Skin epidermis (tissue), 12 donors: ENCODE data around the gene DNAH10.
"Not testable (repeated sequence)": the region's sequence is repeated elsewhere in the genome, so short reads cannot be mapped to it uniquely, and the experiment has no call there.

ENCODE experiments used
- H3K27ac ChIP-seq, 21 experiments: fragments of 200-600 bp; sonication (generic) in 11 of 21; one replicate each; pipeline ENCODE4 v1.5.0; 2020; ENCODE audit warnings: mild to moderate bottlenecking in 3 of 21, inconsistent platforms in 2 of 21, moderate library complexity in 2 of 21
- H3K4me3 ChIP-seq, 7 experiments: fragments of 200-600 bp; sonication (generic) in 2 of 7; one replicate each; pipeline ENCODE4 v1.5.0; 2020; ENCODE audit warnings: inconsistent platforms in 2 of 7, mild to moderate bottlenecking in 2 of 7, moderate library complexity in 1 of 7

DNAH10 gene

GRCh38 chr12:123898673-123899072 lies 136.6 kb downstream of the DNAH10 start:
- no peak overlapping the region for H3K27ac ChIP-seq
- no peak overlapping the region for H3K4me3 ChIP-seq

- no peak overlapping the region for H3K27ac ChIP-seq
- no peak overlapping the region for H3K4me3 ChIP-seq
Observed at GRCh38 chr12:123899368-123899767, 137.3 kb downstream of the DNAH10 start.

GRCh38 chr12:123900871-123901376 lies 138.8 kb downstream of the DNAH10 start:
- H3K4me3 ChIP-seq: no peak overlapping the region
- H3K27ac ChIP-seq: no peak overlapping the region

GRCh38 chr12:123902821-123903220 lies 140.7 kb downstream of the DNAH10 start:
- no peak overlapping the region for H3K27ac ChIP-seq

GRCh38 chr12:123903301-123904065 lies 141.4 kb downstream of the DNAH10 start:
- H3K4me3 ChIP-seq: no peak overlapping the region
- H3K27ac ChIP-seq: no peak overlapping the region

More at GRCh38 chr12:123902821-123903220, 140.7 kb downstream of the DNAH10 start:
- H3K4me3 ChIP-seq: no peak overlapping the region

GRCh38 chr12:123905319-123905925 lies 143.3 kb downstream of the DNAH10 start:
- H3K27ac ChIP-seq: no peak overlapping the region
- H3K4me3 ChIP-seq: no peak overlapping the region

- H3K4me3 ChIP-seq: no peak overlapping the region
- no peak overlapping the region for H3K27ac ChIP-seq
Observed at GRCh38 chr12:123906711-123907420, 144.8 kb downstream of the DNAH10 start.

- Histone ChIP-seq H3K27ac (peak overlapping the region in 4 of 21 experiments; percentile 7 to 55 (median 22)), H3K4me3 (no peak overlapping the region)
Observed at GRCh38 chr12:123907726-123908476, 145.8 kb downstream of the DNAH10 start.

- H3K27ac ChIP-seq: no peak overlapping the region
Observed at GRCh38 chr12:123908884-123909725, 147.0 kb downstream of the DNAH10 start.

GRCh38 chr12:123910057-123910456 lies 148.0 kb downstream of the DNAH10 start:
- Histone ChIP-seq H3K4me3 (no peak overlapping the region), H3K27ac (no peak overlapping the region)

More at GRCh38 chr12:123908884-123909725, 147.0 kb downstream of the DNAH10 start:
- H3K4me3 ChIP-seq: no peak overlapping the region

- H3K4me3 ChIP-seq: no peak overlapping the region
- no peak overlapping the region for H3K27ac ChIP-seq
Observed at GRCh38 chr12:123910761-123911193, 148.7 kb downstream of the DNAH10 start.

- H3K4me3 ChIP-seq: not testable (repeated sequence)
Observed at GRCh38 chr12:123911672-123912409, 149.7 kb downstream of the DNAH10 start.

GRCh38 chr12:123912415-123913380 lies 150.6 kb downstream of the DNAH10 start:
- no peak overlapping the region for H3K27ac ChIP-seq
- no peak overlapping the region for H3K4me3 ChIP-seq

More at GRCh38 chr12:123911672-123912409, 149.7 kb downstream of the DNAH10 start:
- H3K27ac ChIP-seq: not testable (repeated sequence)

- no peak overlapping the region for H3K27ac ChIP-seq
Observed at GRCh38 chr12:123914726-123915333, 152.7 kb downstream of the DNAH10 start.

GRCh38 chr12:123916729-123917128 lies 154.6 kb downstream of the DNAH10 start:
- Histone ChIP-seq H3K4me3 (no peak overlapping the region), H3K27ac (no peak overlapping the region)

More at GRCh38 chr12:123914726-123915333, 152.7 kb downstream of the DNAH10 start:
- no peak overlapping the region for H3K4me3 ChIP-seq

- H3K27ac ChIP-seq: no peak overlapping the region
- H3K4me3 ChIP-seq: no peak overlapping the region
Observed at GRCh38 chr12:123917337-123917850, 155.3 kb downstream of the DNAH10 start.
